HG02642 (cell line): ENCODE results near the gene SYN1.
"Not testable (repeated sequence)": the region's sequence is repeated elsewhere in the genome, so short reads cannot be mapped to it uniquely, and the experiment has no call there.

Source experiments
- ATAC-seq: cut with Tn5 transposase; IDR thresholded peaks from one replicate; pipeline ENCODE4 v1.9.1; 2021; ENCODE audit warnings: mild to moderate bottlenecking; ENCODE audit not compliant: unreplicated experiment, poor library complexity

SYN1 gene

DNA sequence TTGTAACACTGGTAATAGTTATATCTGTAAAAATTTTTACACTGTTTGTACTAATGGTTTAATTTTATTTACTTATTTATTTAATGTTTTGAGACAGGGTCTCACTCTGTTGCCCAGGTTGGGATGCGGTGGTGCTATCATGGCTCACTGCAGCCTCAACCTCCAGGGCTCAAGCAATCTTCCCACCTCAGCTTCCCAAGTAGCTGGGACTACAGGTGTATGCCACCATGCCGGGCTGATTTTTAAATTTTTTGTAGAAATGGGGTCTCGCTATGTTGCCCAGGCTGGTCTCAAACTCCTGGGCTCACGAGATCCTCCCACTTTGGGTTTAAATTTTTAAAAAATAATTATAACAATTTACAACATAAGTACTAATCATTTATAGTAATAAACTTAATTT is 16.5 kb downstream of the SYN1 start:
- not testable (repeated sequence) for ATAC-seq

DNA sequence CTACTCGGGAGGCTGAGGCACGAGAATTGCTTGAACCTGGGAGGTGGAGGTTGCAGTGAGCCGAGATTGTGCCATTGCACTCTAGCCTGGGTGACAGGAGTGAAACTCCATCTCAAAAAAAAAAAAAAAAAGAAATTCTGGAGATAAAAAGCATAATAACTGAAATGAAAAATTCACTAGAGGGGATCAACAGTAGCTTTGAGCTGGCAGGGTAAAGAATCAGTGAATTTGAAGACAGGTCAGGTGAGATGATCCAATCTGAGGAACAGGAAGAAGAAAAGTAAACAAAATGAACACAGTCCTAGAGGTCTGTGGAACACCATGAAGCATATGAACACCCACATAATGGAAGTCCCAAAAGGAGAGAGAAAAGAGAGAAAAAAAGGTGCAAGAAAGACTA is 22.4 kb downstream of the SYN1 start:
- no peak for ATAC-seq

DNA sequence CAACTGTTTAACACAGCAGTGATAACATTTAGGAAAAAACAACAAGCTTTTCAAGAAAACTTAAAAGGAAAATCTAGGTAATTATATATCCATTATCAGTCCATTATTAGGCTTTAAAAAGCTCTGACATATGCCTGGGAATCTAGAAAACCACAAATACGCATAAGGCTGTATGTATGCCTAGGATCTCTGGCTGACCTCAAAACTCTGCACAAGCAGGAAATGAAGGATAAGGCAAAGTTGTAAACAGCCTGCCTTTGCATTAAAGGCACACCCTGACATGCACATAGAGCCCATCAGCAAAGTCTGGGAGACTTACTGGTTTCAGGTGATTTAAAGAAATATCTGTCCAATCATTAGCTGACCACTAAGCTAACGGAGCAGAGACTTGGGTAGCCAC is 23.4 kb downstream of the SYN1 start:
- no peak for ATAC-seq

DNA sequence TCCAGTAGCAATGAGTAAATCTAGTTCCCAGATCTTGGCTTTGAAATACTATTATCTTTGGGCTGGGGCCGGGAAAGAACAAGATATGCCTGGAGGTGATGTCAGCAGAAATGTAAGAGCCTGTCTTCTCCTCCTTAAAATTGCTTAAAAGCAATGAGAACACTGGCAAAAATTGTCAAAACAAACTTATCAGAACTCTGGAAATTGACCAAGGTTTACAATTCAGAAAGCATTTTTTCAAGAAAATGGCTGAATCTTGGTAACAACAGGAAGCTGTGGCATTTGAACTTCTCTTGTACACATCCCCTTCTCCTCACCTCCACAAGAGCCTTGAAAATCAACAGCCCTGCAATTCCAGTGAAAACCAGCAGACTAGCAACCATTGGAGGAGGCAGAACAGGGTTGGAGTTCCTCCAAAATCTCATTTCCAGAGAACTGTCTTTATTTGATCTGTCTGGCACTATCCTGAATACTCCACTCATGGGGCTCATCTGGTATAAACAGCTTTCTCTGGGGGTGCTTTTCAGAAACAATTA is 23.9 kb downstream of the SYN1 start:
- ATAC-seq, result no peak

DNA sequence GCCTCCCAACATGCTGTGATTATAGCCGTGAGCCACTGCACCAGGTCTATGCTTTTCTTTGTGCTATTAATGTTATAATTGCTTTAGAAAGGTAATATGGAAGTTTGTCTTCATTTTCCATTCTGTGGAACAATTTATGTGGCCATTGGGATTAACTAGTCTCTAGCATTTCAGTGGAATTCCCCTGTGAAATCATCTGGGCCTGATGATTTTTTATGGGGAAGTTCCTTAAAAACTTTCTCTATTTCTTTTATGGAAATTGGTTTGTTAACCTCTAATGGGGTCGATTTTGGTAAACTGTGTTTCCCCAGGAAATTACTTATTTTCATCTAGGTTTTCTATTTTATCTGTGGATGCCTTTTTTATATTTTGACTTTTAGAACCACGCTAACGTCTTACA is 26.1 kb downstream of the SYN1 start:
- ATAC-seq, result no peak

DNA sequence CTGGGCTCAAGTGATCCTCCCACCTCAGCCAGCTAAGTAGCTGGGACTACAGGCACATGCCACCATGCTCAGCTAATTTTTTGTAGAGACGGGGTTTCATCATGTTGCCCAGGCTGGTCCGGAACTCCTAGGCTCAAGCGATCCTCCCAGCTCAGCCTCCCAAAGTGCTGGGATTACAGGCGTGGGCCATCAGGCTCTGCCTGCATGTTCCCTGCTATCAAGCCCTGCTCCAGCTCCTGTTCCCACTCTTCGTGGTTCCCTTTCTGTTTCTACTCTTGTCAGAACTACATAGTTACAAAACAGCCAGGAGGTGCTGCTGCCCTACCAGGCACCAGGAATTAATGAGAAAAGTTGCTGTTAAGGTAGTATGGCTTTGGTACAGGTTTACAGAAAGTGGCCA is 28.7 kb downstream of the SYN1 start:
- ATAC-seq, result no peak

DNA sequence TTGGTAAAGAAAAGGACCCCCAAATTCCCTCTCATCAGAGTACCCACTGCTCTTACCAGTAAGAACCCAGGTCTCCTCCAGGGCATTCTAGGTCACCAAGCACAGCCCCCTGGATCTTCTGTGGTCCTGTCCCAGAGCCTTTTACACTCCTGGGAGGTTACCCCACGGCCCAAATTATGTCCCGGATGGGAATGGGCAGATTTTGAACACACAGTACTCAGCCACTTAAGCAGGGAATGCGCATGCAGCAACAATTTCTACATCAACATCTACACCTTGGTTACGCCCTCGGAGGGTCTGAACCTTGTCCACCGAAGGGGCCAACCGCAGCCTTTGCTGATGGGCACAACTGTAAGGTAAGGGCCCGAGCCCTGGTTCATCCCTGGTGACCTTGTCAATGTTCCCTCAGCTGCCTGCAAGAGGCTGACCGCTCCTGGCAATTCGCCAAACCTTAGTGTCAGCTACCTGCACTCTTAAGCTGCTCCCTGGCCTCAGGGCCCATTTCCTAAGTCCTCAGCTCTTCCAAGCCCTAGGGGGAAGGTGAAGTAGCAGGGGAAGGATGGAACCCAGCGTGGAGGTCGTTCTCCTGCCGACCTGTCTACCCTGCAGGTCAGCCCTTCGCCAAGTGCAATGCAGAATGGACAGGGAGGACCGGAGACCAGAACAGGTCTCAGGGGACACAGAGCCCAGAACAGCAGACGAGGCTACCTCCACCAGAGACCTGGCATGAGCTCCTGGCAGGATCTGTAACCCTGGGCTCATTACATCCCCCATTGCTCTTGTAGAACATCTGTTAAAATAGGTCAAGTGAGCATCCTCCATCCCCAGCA is 31.5 kb downstream of the SYN1 start:
- no peak for ATAC-seq

DNA sequence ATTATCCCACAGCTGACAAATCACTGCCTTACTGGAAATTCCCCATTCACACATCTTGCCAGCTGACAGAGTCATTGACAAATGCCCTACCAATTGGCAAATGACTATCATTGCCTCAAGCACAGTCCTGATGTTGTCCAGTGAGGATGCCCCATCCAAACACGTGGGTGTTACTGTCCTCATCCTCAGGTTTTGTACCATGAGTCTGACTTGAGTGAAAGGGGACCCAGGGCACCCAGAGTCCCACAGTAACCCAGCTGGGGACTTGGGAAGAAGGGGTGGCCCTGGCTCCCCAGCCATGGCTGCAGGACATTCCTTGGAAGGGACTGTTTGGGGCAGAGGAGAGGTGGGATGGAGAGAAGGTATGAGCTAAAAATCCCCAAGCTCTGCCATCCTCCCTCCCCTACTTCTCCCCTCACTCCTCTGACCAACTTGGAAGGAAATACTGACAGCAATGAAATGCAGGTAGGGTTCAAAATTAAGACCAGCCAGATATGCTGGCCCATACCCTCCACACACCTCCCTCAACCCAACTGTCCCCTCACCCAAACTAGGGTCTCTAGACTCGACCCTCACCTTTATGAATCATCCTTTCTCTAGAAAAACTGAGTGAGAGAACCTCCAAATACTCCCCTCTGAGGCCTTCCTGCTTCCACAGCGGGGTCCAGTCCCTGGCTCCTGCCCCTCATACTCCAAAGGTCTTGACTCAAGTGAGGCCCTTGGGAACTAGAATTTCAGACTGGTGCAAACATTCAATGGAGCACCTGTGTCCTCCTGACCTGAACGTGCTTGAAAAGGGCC is 32.4 kb downstream of the SYN1 start:
- no peak for ATAC-seq

DNA sequence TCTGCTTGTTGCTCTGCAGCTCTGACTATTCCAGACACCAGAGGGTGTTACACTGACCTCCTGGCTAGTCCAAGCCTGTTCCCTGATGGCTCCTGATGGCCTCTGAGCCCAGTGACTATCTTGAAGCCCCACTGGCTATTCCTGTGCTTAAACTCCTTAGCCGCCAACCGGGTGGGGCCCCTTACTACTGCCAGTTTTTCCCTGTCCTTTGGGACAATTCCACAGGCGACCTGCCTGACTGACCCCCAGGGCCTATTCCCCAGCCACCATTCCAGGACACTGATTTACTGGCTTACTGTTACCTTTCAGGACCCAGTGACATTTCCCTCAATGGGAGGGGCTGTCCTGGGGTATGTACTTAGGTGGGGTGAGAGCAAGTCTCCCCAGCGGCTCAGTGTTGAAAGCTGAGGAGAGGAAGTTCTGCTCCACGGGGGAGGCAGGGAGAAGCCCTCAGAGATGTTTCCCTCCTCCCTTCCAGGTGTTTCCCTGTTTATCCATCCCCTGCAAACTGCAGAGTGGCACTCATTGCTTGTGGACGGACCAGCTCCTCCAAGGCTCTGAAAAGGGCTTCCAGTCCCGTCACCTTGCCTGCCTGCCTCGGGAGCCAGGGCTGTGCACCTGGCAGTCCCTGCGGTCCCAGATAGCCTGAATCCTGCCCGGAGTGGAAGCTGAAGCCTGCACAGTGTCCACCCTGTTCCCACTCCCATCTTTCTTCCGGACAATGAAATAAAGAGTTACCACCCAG is 33.4 kb downstream of the SYN1 start:
- ATAC-seq, result no peak

DNA sequence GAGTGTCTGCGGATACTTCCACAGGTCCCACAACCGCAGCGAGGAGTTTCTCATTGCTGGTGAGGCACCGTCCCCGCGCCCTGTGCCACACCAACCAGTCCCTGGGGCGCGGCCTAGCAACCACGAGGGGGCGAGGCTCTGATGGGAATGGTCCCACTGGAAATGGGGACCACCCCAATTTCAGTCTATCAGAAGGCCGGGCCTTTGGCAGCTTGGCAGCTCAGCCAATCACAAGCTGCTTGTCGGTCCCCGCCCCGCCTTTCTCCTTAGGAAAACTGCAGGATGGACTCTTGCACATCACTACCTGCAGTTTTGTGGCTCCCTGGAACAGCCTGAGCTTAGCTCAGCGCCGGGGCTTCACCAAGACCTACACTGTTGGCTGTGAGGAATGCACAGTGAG is 34.4 kb downstream of the SYN1 start:
- no peak for ATAC-seq

DNA sequence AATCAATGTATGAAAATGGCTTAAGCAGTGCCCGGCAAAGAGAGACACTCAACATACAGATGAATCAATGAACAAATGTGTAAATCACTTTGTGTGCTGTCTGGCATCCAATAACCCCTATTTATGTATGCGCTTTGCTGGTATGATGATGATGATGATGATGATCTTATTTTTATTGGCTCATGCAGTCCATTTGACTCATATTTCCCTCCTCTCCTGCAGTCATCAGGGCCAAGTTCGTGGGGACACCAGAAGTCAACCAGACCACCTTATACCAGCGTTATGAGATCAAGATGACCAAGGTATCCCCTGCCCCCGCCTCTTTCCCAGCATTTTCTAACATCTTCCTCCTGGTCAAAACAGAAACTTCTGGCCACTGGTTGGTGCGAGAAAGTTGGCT is 34.9 kb downstream of the SYN1 start:
- no peak for ATAC-seq

DNA sequence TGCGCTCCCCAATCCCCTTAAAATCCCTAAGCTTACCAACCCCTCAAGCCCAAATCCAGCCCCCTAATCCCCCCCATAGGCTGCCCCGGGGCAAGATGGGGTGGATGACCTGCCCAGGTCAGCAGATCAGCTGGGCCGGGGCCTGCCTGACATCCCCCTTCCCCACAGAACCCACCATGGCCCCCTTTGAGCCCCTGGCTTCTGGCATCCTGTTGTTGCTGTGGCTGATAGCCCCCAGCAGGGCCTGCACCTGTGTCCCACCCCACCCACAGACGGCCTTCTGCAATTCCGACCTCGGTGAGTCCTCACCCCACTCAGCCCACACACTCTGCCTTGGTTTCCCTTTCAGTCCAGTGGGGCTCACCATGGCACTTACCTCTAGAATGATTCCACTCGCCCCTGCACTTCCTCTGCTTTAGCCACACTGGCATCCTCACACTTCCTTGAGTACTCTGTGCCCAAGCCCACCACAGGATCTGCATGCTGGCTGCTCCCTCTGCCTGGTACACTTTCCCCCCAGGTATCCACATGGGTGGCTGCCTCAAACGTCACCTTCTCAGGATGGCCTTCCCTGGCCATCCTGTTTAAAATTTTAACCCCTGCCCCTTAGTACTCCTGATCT is 36.3 kb downstream of the SYN1 start:
- no peak for ATAC-seq

DNA sequence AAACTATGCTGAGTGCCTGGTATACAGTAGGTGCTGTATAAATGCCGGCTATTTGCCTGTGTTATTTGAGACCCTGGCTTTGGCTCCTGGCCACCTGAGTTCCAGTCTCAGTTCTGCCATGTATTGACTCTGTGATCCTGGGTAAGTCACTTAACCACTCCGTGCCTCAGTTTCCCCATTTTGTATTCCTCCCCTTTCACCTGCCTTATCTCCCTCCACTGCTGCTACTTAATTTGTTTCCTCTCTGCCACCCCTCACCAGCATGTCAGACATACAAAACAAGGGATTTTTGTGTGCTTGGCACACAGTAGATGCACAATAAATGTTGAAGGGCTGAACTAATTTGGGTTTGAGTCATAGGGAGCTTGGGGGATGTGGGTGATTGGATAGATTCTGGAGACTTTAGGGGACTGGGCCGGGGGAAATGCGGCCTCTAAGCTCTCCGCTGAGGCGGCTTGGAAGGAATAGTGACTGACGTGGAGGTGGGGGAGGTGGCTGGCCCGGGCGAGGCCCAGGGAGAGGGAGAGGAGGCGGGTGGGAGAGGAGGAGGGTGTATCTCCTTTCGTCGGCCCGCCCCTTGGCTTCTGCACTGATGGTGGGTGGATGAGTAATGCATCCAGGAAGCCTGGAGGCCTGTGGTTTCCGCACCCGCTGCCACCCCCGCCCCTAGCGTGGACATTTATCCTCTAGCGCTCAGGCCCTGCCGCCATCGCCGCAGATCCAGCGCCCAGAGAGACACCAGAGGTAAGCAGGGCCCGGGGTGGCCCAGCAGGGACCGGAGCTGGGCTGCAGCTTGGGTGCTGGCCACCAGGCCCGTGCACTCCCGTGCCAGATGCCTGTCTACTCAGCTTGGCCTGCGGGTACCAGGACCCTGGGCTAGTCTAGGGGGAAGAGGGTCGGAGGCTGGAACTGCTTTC is 37.7 kb downstream of the SYN1 start, which contains the start of gene TIMP1:
Gene TIMP1 (plus strand): TSS at position 706 of the 917 bp plus-strand sequence. CDS start 980 bp downstream, outside the sequence.
- ATAC-seq, result peak; percentile 90

DNA sequence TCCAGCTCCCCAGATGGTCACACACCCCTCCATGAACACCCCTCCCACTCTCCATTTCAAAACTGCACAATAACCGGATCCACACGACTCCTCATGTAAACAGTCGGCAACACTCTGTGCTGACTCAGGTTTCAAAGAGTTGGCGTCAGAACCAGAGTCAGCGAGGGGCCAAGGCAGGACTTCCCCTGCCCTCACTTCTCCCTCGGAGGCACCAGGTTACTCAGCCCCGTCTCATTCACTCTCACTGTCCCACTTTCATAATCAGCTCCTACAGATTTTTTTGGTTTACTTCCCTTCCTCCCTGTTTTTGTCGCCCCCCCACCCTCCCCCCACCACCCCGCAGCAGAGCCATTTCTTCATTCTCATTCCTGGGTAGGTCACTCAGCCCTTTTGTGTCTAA is 40.1 kb downstream of the SYN1 start:
- ATAC-seq, result no peak

DNA sequence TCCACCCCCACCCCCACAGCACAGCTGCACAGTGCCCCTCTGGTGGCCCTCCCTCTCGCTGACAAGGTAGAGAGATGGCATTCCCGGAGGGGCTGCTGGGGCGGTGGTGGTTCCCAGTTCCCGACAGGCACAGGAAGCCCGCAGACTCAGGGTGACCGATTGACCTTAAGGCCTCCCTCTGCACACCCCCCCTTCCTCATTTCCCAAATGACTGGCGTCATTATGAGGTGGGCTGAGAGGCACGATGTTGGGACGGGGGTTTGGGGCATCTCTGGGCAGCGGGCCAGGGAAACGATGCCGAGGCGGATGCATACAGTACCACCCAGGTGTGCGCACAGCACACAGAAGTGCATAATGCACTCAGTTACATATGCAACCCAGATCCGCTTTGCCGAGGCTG is 41.0 kb downstream of the SYN1 start:
- ATAC-seq, result no peak

DNA sequence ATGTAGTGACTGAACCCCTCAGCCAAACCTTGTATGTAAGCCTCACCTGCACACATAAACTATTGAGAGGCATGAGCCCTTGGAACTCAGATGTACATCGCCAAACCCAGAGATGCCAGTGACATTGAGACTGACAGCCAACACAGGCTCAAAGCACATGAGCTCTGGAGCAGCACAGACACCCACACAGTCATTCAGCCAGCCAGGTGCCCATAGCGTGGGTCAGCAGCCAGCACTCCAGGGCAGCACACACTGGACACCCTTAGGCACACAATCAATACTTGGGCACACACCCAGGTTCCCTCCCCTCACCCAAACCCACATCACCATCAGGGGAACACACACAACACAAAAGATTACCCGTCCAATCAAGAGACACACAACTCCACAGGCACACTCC is 41.8 kb downstream of the SYN1 start:
- no peak for ATAC-seq

DNA sequence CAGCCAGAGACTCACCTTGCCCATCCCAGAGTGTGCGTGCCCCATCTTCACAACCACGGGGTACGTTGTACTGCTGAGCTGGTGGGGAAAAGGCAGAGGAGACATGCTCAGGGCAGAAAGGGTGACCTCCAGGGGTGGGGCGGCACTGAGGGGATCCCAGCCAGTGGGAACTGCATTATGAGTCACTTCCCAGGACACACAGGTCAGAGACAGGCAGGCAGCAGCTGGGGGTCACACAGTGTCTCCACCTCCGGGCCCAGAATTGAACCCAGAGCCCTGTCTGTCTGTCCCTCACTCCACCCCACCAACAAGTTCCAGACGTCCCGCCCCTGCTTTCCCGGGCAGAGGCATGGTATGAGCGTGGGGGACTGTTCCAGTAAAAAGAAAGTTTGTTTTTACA is 42.2 kb downstream of the SYN1 start:
- ATAC-seq, result no peak

DNA sequence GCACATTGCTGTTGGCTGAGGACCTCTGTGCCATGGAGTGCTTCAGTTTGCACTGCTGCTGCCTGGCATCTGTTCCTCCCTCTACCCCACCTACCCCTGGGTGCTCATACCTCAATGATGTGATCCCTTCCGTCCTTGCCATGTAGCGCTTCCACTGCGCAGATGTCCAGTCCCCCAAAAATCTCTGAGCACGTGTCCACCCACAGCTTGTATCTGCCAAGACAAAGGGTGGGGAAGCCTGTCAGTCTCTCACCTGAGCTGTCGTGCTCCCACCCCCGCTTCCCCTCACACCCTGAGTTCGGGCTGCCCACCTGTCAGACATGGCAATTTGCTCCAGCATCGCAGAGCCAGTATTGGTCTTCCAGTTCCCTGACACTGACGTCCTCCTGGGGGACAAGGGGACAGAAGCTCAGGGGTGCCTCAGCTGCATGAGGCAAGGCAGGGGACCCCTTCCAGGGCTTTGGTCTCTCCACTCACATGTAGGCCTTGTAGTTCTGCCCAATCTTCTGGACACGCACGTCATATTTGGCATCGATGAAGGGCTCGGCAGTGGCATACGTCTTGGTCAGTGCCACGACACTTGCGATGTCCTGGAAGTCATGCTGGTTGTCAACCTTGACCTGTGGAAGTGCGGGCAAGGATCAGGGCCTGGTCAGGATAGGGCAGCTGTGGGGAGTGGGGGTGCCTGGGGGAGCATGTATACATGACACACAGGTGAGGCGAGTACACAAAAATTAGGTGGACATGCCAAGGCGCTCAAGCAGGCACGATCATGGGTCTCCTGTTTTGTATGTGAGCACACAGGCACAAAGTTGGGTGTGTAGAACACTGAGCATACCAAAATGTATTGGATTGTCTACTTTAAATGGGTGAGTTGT is 43.4 kb downstream of the SYN1 start:
- ATAC-seq, result no peak
